Thyroid gland (tissue), 4 donors: ENCODE data around the gene CDH6.

Experiments used
- POLR2A ChIP-seq, 2 donors: fragments of 450-650 bp; IDR thresholded peaks; one replicate each; pipeline ENCODE4 v1.6.1; 2017; ENCODE audit warnings: antibody characterized with exemption in 2 of 2, mild to moderate bottlenecking in 2 of 2, moderate library complexity in 1 of 2
- TF ChIP-seq, protein P1 (sequence below), 6 experiments: fragments of 200-600 bp in 3 of 6; fragments of 450-650 bp in 3 of 6; sonication (generic) in 3 of 6; IDR thresholded peaks; one replicate each; pipeline ENCODE4 v1.5.1; 2016 to 2019; ENCODE audit warnings: antibody characterized with exemption in 6 of 6, mild to moderate bottlenecking in 2 of 6, inconsistent platforms in 1 of 6, moderate library complexity in 1 of 6

DNA sequence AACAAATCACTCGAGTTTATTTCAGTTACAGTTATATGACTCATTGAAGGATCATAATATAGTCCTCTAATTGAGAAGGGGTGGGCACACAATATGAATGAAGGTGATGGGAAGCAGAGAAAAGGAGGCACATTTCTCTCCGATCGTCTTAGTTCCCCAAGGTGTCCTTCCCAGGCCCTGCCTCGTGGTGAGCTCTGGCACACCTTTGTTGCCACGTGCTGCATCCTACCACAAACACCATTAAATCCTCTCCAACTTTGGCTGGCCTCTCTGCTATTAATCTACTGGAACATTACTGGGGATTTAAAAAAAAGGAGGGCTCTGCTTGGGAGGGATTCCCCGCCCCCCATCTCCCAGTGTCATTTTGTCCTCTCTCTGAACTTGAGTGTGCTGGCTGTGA, 42.9 kb downstream of the CDH6 start:
- no peak for TF ChIP-seq POLR2A (IDR thresholded peaks at IDR 0.05)
- TF ChIP-seq, protein P1, sequence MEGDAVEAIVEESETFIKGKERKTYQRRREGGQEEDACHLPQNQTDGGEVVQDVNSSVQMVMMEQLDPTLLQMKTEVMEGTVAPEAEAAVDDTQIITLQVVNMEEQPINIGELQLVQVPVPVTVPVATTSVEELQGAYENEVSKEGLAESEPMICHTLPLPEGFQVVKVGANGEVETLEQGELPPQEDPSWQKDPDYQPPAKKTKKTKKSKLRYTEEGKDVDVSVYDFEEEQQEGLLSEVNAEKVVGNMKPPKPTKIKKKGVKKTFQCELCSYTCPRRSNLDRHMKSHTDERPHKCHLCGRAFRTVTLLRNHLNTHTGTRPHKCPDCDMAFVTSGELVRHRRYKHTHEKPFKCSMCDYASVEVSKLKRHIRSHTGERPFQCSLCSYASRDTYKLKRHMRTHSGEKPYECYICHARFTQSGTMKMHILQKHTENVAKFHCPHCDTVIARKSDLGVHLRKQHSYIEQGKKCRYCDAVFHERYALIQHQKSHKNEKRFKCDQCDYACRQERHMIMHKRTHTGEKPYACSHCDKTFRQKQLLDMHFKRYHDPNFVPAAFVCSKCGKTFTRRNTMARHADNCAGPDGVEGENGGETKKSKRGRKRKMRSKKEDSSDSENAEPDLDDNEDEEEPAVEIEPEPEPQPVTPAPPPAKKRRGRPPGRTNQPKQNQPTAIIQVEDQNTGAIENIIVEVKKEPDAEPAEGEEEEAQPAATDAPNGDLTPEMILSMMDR (IDR thresholded peaks at IDR 0.05): no peak
